Endothelial cell of umbilical vein (primary cell): Measurements from ENCODE around the gene TNRC6A. TPM values are rescaled to one million over a fixed set of nuclear protein-coding genes. Genes with fewer than 3 reads are reported as not detected.

Source experiments
- BruUV-seq: library from RNA; stranded (reverse); fragments of 400-500 nt; replicated peaks from 2 replicates; lab custom pipeline; 2021; lab: Mats Ljungman, UMichigan
- CTCF ChIA-PET: fragments of 300-600, 350-600 bp; sonication (Branson Sonifier 250); formaldehyde crosslinking; loops from one replicate; lab custom pipeline; 2021; ENCODE audit warnings: antibody characterized with exemption, inconsistent platforms; lab: Charles Lee
- POLR2A ChIA-PET: fragments of 300-600, 350-600 bp; sonication (Branson Sonifier 250); formaldehyde crosslinking; loops from one replicate; lab custom pipeline; 2021; ENCODE audit warnings: antibody characterized with exemption, inconsistent platforms; lab: Charles Lee
- DNase-seq: peaks from one replicate; pipeline ENCODE4 v3.0.0-alpha.2; 2011; ENCODE audit warnings: low read depth, low spot score
- FAIRE-seq: peaks from 2 replicates; lab custom pipeline; 2011; peaks lifted over from hg19 to GRCh38; lab: Jason Lieb, UNC
- H2AFZ ChIP-seq: 2 replicates; pipeline ENCODE4 v1.6.0; 2012; ENCODE audit warnings: low read depth, low read length, control low read depth, inconsistent platforms
- H3K27ac ChIP-seq: 2 replicates; pipeline ENCODE4 v1.5.1; 2011; ENCODE audit warnings: low read depth, mild to moderate bottlenecking, control low read depth, low read length, moderate library complexity; ENCODE audit not compliant: insufficient read depth
- H3K27me3 ChIP-seq, 2 experiments: 2 replicates each; pipeline versions ENCODE4 v1.6.0 to v1.6.1; 2011; ENCODE audit warnings: low read length in 2 of 2, mixed read lengths in 1 of 2; ENCODE audit not compliant: control insufficient read depth in 2 of 2, insufficient read depth in 2 of 2
- H3K36me3 ChIP-seq, 2 experiments: 2 replicates in 1 of 2; 3 replicates in 1 of 2; pipeline ENCODE4 v1.5.1; 2011; ENCODE audit warnings: low read length in 2 of 2, mild to moderate bottlenecking in 1 of 2, moderate library complexity in 1 of 2; ENCODE audit not compliant: control insufficient read depth in 2 of 2, insufficient read depth in 2 of 2; ENCODE audit errors: extremely low read depth in 1 of 2
- H3K4me1 ChIP-seq: 3 replicates; pipeline ENCODE4 v1.5.1; 2011; ENCODE audit warnings: mild to moderate bottlenecking, low read length; ENCODE audit not compliant: control insufficient read depth, insufficient read depth; ENCODE audit errors: extremely low read depth
- H3K4me2 ChIP-seq: 2 replicates; pipeline ENCODE4 v1.6.1; 2011; ENCODE audit warnings: low read length, control low read depth, mixed read lengths; ENCODE audit not compliant: insufficient read depth
- H3K4me3 ChIP-seq, 3 experiments: fragments of 200-600 bp in 1 of 3; sonication (generic), shearing (Covaris generic) in 1 of 3; replicated peaks in 1 of 3; 2 replicates each; pipeline ENCODE4 v1.5.1; 2011 to 2016; ENCODE audit warnings: control low read depth in 3 of 3, low read length in 3 of 3, mild to moderate bottlenecking in 2 of 3, inconsistent platforms in 1 of 3, low read depth in 1 of 3, moderate library complexity in 1 of 3; ENCODE audit not compliant: insufficient read depth in 1 of 3
- H3K79me2 ChIP-seq: 2 replicates; pipeline ENCODE4 v1.6.0; 2012; ENCODE audit warnings: low read length, inconsistent platforms; ENCODE audit not compliant: control insufficient read depth, insufficient read depth
- H3K9ac ChIP-seq: replicated peaks from 2 replicates; pipeline ENCODE3; 2011; ENCODE audit warnings: low read length, control low read depth; ENCODE audit not compliant: insufficient read depth; ENCODE audit errors: extremely low read depth
- H3K9me1 ChIP-seq: replicated peaks from 3 replicates; pipeline ENCODE4 v1.6.0; 2011; ENCODE audit warnings: mild to moderate bottlenecking, low read length; ENCODE audit not compliant: control insufficient read depth, insufficient read depth; ENCODE audit errors: extremely low read depth
- H3K9me3 ChIP-seq: replicated peaks from 2 replicates; pipeline ENCODE4 v1.5.1; 2012; ENCODE audit warnings: low read length, inconsistent platforms; ENCODE audit not compliant: control insufficient read depth, insufficient read depth
- H4K20me1 ChIP-seq: replicated peaks from 2 replicates; pipeline ENCODE3; 2011; ENCODE audit warnings: mild to moderate bottlenecking, low read length; ENCODE audit not compliant: control insufficient read depth, insufficient read depth; ENCODE audit errors: extremely low read depth
- EZH2 ChIP-seq: IDR thresholded peaks from 2 replicates; pipeline ENCODE4 v1.6.1; 2012; ENCODE audit warnings: borderline replicate concordance, low read depth, mild to moderate bottlenecking, moderate library complexity, low read length, inconsistent platforms; ENCODE audit not compliant: severe bottlenecking
- FOS ChIP-seq: IDR thresholded peaks from 2 replicates; pipeline ENCODE4 v1.6.1; 2011; ENCODE audit warnings: mild to moderate bottlenecking, low read length, moderate library complexity, borderline replicate concordance; ENCODE audit not compliant: insufficient read depth
- GATA2 ChIP-seq: IDR thresholded peaks from 2 replicates; pipeline ENCODE4 v1.7.0; 2011; ENCODE audit warnings: low read depth, mild to moderate bottlenecking, moderate library complexity, mixed read lengths, low read length; ENCODE audit not compliant: insufficient read length, insufficient read depth
- JUN ChIP-seq: IDR thresholded peaks from 2 replicates; pipeline ENCODE4 v1.6.1; 2011; ENCODE audit warnings: borderline replicate concordance, low read depth; ENCODE audit not compliant: insufficient read length, insufficient read depth
- MYC ChIP-seq: IDR thresholded peaks from one replicate; pipeline ENCODE4 v1.6.1; 2011; ENCODE audit warnings: mild to moderate bottlenecking, low read depth, low read length
- POLR2A ChIP-seq: IDR thresholded peaks from 2 replicates; pipeline ENCODE4 v1.6.1; 2012; ENCODE audit warnings: low read depth, mild to moderate bottlenecking, control low read depth, low read length
- POLR2AphosphoS5 ChIP-seq: IDR thresholded peaks from 2 replicates; pipeline ENCODE4 v1.6.1; 2012; ENCODE audit warnings: low read depth, mild to moderate bottlenecking, control low read depth, low read length, moderate library complexity; ENCODE audit not compliant: insufficient read depth
- dilution Hi-C: fragments of 300-500 bp; cut with MboI; formaldehyde crosslinking; loops from one replicate; pipeline ENCODE4 v1.15.0; 2019; ENCODE audit warnings: low sequenced_read_pairs; ENCODE audit not compliant: extremely low pct_ligation_motif_present
- intact Hi-C: fragments of 100-400 bp; cut with micrococcal nuclease; formaldehyde crosslinking; loops from one replicate; pipeline ENCODE4 v1.10.0; 2022
- polyA plus RNA-seq, 4 experiments: library from polyadenylated mRNA; depleted of rRNA in 3 of 4; stranded (reverse) in 3 of 4; unstranded in 1 of 4; fragments of >200 nt; gene quantifications; 2 replicates each; pipeline versions ENCODE4 v1.2.1 to v1.2.3, GENCODE V29; 2011 to 2012; ENCODE audit warnings: missing spikeins in 1 of 4
- total RNA-seq: library from RNA; stranded (reverse); gene quantifications from 2 replicates; pipeline ENCODE4 v1.2.3, GENCODE V29; 2021
- TF ChIP-seq, protein P1 (sequence below): IDR thresholded peaks from 2 replicates; pipeline ENCODE4 v1.6.1; 2011; ENCODE audit not compliant: insufficient read depth, insufficient read length

TNRC6A gene
- total and polyA plus RNA-seq, 2 donors (not counting 3 experiments of a cell fraction or from before 2014, with no cell fraction given), result 39.3 to 74.5 TPM

- no peaks in the 10 kb centered on the region for H3K27me3 ChIP-seq
- dilution Hi-C loops (no loop called here), intact Hi-C loops (loop anchor here (10.0 kb wide), 1 partner anchor 257 kb away; no protein-coding TSS in a partner anchor)
- ChIA-PET CTCF (interaction anchor here (1.4 kb wide), 1 partner anchor 211 kb away, joined by 4 read pairs; no protein-coding TSS in a partner anchor), POLR2A (no interaction called here)
- H3K9me3 ChIP-seq, result no peaks in the 10 kb centered on the region
- H4K20me1 ChIP-seq, result no peaks in the 10 kb centered on the region
- DNase-seq (no peak), FAIRE-seq (no peak)
- H3K79me2 ChIP-seq, result peaks cover 33% of the 10 kb centered on the region
- no peak overlapping the region for H3K4me2 ChIP-seq
- TF ChIP-seq POLR2AphosphoS5 (no peak), GATA2 (no peak), POLR2A (no peak), EZH2 (no peak), JUN (no peak)
- TF ChIP-seq, protein P1, sequence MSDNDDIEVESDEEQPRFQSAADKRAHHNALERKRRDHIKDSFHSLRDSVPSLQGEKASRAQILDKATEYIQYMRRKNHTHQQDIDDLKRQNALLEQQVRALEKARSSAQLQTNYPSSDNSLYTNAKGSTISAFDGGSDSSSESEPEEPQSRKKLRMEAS, result no peak
- H3K9ac ChIP-seq, result no peak overlapping the region
- no TSS peak for BruUV-seq
- no peak overlapping the region for H2AFZ ChIP-seq
- peaks cover 22% of the 10 kb centered on the region for H3K4me1 ChIP-seq
- H3K9me1 ChIP-seq, result peaks cover 3% of the 10 kb centered on the region
- no peak overlapping the region for H3K27ac ChIP-seq
- H3K4me3 ChIP-seq, result no peak overlapping the region
- H3K36me3 ChIP-seq, result no peaks in the 10 kb centered on the region
These were observed 1.4 kb upstream of the TNRC6A start for GRCh38 chr16:24728011-24728410.

GRCh38 chr16:24728891-24729242 lies 584 bp upstream of the TNRC6A start:
- TF ChIP-seq FOS (no peak), MYC (no peak), POLR2AphosphoS5 (no peak)
- peaks cover 22% of the 10 kb centered on the region for H3K4me1 ChIP-seq
- peaks cover 3% of the 10 kb centered on the region for H3K9me1 ChIP-seq
- POLR2A ChIA-PET, result no interaction called here
- H3K4me3 ChIP-seq, result peak overlapping the region; percentile 88 to 98 (median 89)
- H3K9ac ChIP-seq, result peak overlapping the region; percentile 82
- H3K27me3 ChIP-seq, result no peaks in the 10 kb centered on the region
- peak overlapping the region; percentile 97 for H3K4me2 ChIP-seq
- DNase-seq (no peak), FAIRE-seq (no peak)
- H3K36me3 ChIP-seq, result peaks cover 2% of the 10 kb centered on the region in 2 experiments
- H3K27ac ChIP-seq, result peak overlapping the region; percentile 82
- peaks cover 41% of the 10 kb centered on the region for H3K79me2 ChIP-seq
- CTCF ChIA-PET, result interaction anchor here (1.0 to 1.4 kb wide), 2 partner anchors 26 to 212 kb away, joined by 3 to 4 read pairs; no protein-coding TSS in a partner anchor
- dilution Hi-C loops, result no loop called here
- H2AFZ ChIP-seq, result peak overlapping the region; percentile 67
- no peaks in the 10 kb centered on the region for H3K9me3 ChIP-seq
- no peaks in the 10 kb centered on the region for H4K20me1 ChIP-seq
- intact Hi-C loops, result loop anchor here (1.0 to 10.0 kb wide), 2 partner anchors 28 to 256 kb away; no protein-coding TSS in a partner anchor
- no TSS peak for BruUV-seq
